Measurements from ENCODE around the gene MRPL21. TPM values are rescaled to one million over a fixed set of nuclear protein-coding genes. Genes with fewer than 3 reads are reported as not detected.

The MRPL21 gene
- total RNA-seq, 2 experiments from 2014 or later, result 99.6 to 104 TPM

DNA sequence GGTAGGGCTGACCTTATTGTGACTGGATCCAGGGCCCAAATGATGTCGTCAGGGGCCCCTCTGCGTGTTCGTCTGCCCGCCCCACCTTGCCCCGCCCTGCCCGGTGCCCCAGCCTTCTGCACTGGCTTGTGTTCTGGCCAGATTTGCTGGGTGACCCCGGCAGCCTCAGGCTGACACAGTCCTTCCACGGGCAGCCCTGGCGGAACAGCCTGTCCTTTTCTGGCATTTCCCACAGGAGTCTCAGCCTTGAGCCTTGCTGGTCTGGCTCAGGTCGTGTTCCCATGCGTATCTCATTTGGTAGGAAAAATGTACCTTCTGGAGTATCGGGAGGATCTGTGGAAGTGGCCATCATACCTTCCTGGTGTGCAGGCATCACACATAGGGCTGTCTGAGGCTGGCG is 31.0 kb upstream of the MRPL21 start:
- ChIA-PET CTCF (interaction anchor here (0.7 kb wide), 1 partner anchor 178 kb away, joined by 3 read pairs; no protein-coding TSS in a partner anchor), POLR2A (no interaction called here)
- Mint-ChIP-seq H3K27me3 (no peaks in the 10 kb centered on the region), H3K4me1 (ENCODE audit: low read depth) (no peaks in the 10 kb centered on the region), H3K27ac (no peak overlapping the region), H3K36me3 (ENCODE audit: low read depth) (peaks cover 14% of the 10 kb centered on the region), H3K4me3 (no peak overlapping the region), H3K9me3 (no peaks in the 10 kb centered on the region)
- DNase-seq (no peak), ATAC-seq (no peak)
- TF ChIP-seq, protein P1, sequence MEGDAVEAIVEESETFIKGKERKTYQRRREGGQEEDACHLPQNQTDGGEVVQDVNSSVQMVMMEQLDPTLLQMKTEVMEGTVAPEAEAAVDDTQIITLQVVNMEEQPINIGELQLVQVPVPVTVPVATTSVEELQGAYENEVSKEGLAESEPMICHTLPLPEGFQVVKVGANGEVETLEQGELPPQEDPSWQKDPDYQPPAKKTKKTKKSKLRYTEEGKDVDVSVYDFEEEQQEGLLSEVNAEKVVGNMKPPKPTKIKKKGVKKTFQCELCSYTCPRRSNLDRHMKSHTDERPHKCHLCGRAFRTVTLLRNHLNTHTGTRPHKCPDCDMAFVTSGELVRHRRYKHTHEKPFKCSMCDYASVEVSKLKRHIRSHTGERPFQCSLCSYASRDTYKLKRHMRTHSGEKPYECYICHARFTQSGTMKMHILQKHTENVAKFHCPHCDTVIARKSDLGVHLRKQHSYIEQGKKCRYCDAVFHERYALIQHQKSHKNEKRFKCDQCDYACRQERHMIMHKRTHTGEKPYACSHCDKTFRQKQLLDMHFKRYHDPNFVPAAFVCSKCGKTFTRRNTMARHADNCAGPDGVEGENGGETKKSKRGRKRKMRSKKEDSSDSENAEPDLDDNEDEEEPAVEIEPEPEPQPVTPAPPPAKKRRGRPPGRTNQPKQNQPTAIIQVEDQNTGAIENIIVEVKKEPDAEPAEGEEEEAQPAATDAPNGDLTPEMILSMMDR (IDR thresholded peaks at IDR 0.05), result no peak
- intact Hi-C loops (cut with micrococcal nuclease), result no loop called here

DNA sequence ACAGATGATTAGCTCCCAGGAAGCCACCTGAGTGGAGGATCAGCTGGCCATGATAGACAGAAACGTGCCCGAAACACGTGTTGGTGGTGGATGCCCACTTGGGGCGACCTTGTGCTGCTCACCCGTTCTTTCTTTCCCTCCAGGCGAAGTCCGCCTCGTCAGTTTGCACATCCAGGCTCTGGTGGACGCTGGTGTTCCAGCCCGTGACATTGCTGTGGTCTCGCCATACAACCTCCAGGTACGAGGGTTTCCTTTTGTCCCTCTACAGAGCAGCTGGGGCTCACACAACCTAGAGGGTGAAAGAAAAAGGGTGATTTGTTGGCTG is 30.7 kb upstream of the MRPL21 start:
- Mint-ChIP-seq H3K27ac (no peak overlapping the region), H3K27me3 (no peaks in the 10 kb centered on the region), H3K9me3 (no peaks in the 10 kb centered on the region), H3K36me3 (ENCODE audit: low read depth) (peaks cover 16% of the 10 kb centered on the region), H3K4me3 (no peak overlapping the region), H3K4me1 (ENCODE audit: low read depth) (no peaks in the 10 kb centered on the region)
- POLR2A ChIA-PET, result no interaction called here
- ATAC-seq (no peak), DNase-seq (no peak)
- intact Hi-C loops (cut with micrococcal nuclease), result no loop called here
- CTCF ChIA-PET, result interaction anchor here (0.7 kb wide), 1 partner anchor 178 kb away, joined by 3 read pairs; no protein-coding TSS in a partner anchor
- TF ChIP-seq, protein P1 (IDR thresholded peaks at IDR 0.05), result no peak

DNA sequence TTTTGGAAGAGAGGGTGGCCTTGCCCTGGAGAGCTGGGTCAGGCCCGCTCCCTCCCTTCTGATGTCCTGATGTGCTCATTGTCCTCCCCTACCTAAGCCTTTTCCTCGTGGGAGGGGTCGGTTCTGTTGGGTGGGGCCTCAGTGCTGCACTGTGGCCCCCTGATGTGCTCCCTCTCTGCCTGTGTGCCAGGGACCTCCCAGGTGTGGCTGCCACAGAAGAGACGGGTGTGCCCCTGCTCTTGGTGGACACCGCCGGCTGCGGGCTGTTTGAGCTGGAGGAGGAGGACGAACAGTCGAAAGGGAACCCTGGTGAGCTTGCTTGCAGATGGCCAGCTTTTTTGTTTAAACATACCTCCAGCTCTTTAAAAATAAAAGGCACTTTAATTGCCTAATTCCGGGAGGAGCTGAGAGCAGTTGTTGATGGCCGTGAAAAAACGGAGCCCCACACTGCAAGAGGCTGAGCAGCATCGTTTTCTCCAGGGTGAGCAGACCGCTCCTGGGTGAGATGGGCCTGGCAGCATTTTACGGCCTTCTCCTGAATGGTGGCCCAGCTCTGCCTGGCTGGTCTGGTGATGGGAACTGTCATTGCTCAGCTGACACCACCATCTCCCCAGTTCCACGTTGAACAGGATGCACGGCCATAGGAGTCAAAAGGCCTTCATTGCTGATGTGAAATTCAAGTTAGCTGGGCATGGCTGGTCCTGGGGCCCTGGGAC is 30.1 kb upstream of the MRPL21 start:
- DNase-seq (no peak), ATAC-seq (no peak)
- Mint-ChIP-seq H3K36me3 (ENCODE audit: low read depth) (peaks cover 14% of the 10 kb centered on the region), H3K4me1 (ENCODE audit: low read depth) (no peaks in the 10 kb centered on the region), H3K4me3 (no peak overlapping the region), H3K27ac (no peak overlapping the region), H3K9me3 (no peaks in the 10 kb centered on the region), H3K27me3 (no peaks in the 10 kb centered on the region)
- intact Hi-C loops (cut with micrococcal nuclease), result no loop called here
- TF ChIP-seq, protein P1 (IDR thresholded peaks at IDR 0.05), result no peak
- ChIA-PET CTCF (interaction anchor here (0.6 to 0.7 kb wide), 2 partner anchors 168 to 177 kb away, joined by 3 read pairs; no protein-coding TSS in a partner anchor), POLR2A (no interaction called here)

DNA sequence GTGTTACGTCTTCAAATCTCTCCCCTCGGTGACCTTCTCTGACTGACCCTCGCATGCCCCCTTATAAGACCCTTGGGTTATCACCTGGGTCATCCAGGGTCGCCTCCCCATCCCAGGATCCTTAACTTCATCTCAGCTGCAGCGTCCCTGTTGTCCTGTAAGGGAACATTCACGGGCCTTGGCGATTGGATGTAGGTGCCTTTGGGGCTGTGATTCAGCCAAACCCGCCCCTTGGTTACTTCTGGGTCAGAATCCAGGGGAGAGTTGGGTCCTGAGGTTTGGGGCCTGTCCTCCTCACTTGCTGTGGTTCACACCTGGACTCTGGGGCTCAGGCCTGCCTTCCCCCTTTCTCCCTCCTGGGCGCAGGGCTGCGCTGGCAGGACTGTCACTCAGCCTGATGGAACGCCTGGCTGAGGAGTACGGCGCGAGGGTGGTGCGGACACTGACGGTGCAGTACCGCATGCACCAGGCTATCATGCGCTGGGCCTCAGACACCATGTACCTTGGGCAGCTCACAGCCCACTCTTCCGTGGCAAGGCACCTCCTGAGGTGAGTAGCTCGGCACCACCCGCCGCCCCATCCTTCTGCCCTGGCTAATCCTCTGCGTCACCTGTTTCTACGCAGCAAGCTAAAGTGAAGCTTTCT is 29.4 kb upstream of the MRPL21 start:
- DNase-seq, result no peak
- no peaks in the 10 kb centered on the region for H3K4me1 Mint-ChIP-seq (ENCODE audit: low read depth)
- no peaks in the 10 kb centered on the region for H3K27me3 Mint-ChIP-seq
- H3K36me3 Mint-ChIP-seq (ENCODE audit: low read depth), result peaks cover 18% of the 10 kb centered on the region
- ChIA-PET POLR2A (no interaction called here), CTCF (interaction anchor here (0.6 kb wide), 1 partner anchor 168 kb away, joined by 3 read pairs; no protein-coding TSS in a partner anchor)
- no peak for ATAC-seq
- intact Hi-C loops (cut with micrococcal nuclease), result no loop called here
- no peak overlapping the region for H3K27ac Mint-ChIP-seq
- no peaks in the 10 kb centered on the region for H3K9me3 Mint-ChIP-seq
- H3K4me3 Mint-ChIP-seq, result no peak overlapping the region
- TF ChIP-seq, protein P1 (IDR thresholded peaks at IDR 0.05), result no peak

DNA sequence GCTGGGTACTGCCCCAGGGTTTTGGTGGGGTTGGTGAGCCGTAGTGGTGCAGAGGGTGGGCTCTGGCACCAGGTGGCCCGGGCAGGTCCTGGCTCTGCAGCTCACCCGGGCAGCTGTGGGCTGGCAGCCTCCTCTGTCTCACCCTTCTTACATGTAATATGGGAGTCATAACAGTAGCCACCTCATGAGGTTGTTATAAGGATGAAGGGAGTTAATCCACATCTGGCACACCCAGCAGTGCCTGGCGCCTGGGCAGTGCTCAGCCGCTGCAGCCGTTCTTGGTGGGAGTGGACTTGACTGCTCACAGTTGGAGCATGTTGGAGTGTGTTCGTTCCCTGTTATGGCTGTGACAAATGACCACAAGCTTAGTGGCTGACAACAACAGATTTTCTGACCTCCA is 28.7 kb upstream of the MRPL21 start:
- CTCF ChIA-PET, result no interaction called here
- H3K27ac Mint-ChIP-seq, result no peak overlapping the region
- no peak overlapping the region for H3K4me3 Mint-ChIP-seq
- H3K9me3 Mint-ChIP-seq, result no peaks in the 10 kb centered on the region
- DNase-seq, result no peak
- POLR2A ChIA-PET, result no interaction called here
- no peaks in the 10 kb centered on the region for H3K4me1 Mint-ChIP-seq (ENCODE audit: low read depth)
- intact Hi-C loops (cut with micrococcal nuclease), result no loop called here
- TF ChIP-seq, protein P1 (IDR thresholded peaks at IDR 0.05), result no peak
- no peaks in the 10 kb centered on the region for H3K27me3 Mint-ChIP-seq
- ATAC-seq, result no peak
- H3K36me3 Mint-ChIP-seq (ENCODE audit: low read depth), result peaks cover 23% of the 10 kb centered on the region

Data from activated CD8-positive, alpha-beta T cell treated with anti-CD3 and anti-CD28 coated beads for 36 hours (primary cell).